CD8-positive, alpha-beta memory T cell (primary cell): Measurements from ENCODE around the gene MORC3. TPM values are rescaled to one million over a fixed set of nuclear protein-coding genes. Genes with fewer than 3 reads are reported as not detected.
"Not testable (repeated sequence)": the region's sequence is repeated elsewhere in the genome, so short reads cannot be mapped to it uniquely, and the experiment has no call there.

Source experiments
- CTCF ChIA-PET: fragments of 350-600 bp; sonication (Branson Sonifier 250); formaldehyde crosslinking; loops from one replicate; lab custom pipeline; 2021; ENCODE audit warnings: antibody characterized with exemption; lab: Charles Lee
- POLR2A ChIA-PET: fragments of 350-600 bp; sonication (Branson Sonifier 250); formaldehyde crosslinking; loops from one replicate; lab custom pipeline; 2021; ENCODE audit warnings: antibody characterized with exemption; lab: Charles Lee
- DNase-seq, 5 donors: peaks; one replicate each; pipeline versions ENCODE4 v3.0.0 to v3.0.0-alpha.2; 2020 to 2022; ENCODE audit warnings: mixed read lengths in 1 of 5
- H3K27ac ChIP-seq: one replicate; pipeline ENCODE4 v1.7.0; 2013; ENCODE audit warnings: low read depth, mild to moderate bottlenecking, low read length, moderate library complexity
- H3K27me3 ChIP-seq: 2 replicates; pipeline ENCODE4 v1.7.0; 2013; ENCODE audit warnings: low read length, mild to moderate bottlenecking; ENCODE audit not compliant: insufficient read depth, poor library complexity, severe bottlenecking
- H3K36me3 ChIP-seq: 2 replicates; pipeline ENCODE4 v1.7.0; 2013; ENCODE audit warnings: mild to moderate bottlenecking, low read length, moderate library complexity; ENCODE audit not compliant: insufficient read depth
- H3K4me1 ChIP-seq: 2 replicates; pipeline ENCODE4 v1.7.0; 2013; ENCODE audit warnings: mild to moderate bottlenecking, low read length, moderate library complexity; ENCODE audit not compliant: insufficient read depth
- H3K4me3 ChIP-seq: 2 replicates; pipeline ENCODE4 v1.7.0; 2013; ENCODE audit warnings: mild to moderate bottlenecking, low read length
- H3K9me3 ChIP-seq: 2 replicates; pipeline ENCODE4 v1.7.0; 2013; ENCODE audit warnings: mild to moderate bottlenecking, low read length
- H3K27ac Mint-ChIP-seq, 8 donors: one replicate each; pipeline ENCODE4 v1.8.0; 2020 to 2021; ENCODE audit warnings: mixed read lengths in 8 of 8, mild to moderate bottlenecking in 6 of 8, inconsistent platforms in 3 of 8, moderate library complexity in 3 of 8
- H3K27me3 Mint-ChIP-seq, 2 donors: one replicate each; pipeline ENCODE4 v1.8.0; 2020 to 2021; ENCODE audit warnings: mixed read lengths in 2 of 2, mild to moderate bottlenecking in 1 of 2, moderate library complexity in 1 of 2
- H3K36me3 Mint-ChIP-seq, 3 donors: one replicate each; pipeline ENCODE4 v1.8.0; 2020 to 2021; ENCODE audit warnings: mixed read lengths in 3 of 3, inconsistent platforms in 1 of 3, mild to moderate bottlenecking in 1 of 3
- H3K4me1 Mint-ChIP-seq, 3 donors: one replicate each; pipeline ENCODE4 v1.8.0; 2020 to 2021; ENCODE audit warnings: mixed read lengths in 3 of 3, inconsistent platforms in 1 of 3, mild to moderate bottlenecking in 1 of 3
- H3K4me3 Mint-ChIP-seq, 7 donors: one replicate each; pipeline ENCODE4 v1.8.0; 2020 to 2021; ENCODE audit warnings: mixed read lengths in 7 of 7, mild to moderate bottlenecking in 6 of 7, moderate library complexity in 4 of 7, inconsistent platforms in 2 of 7
- H3K9me3 Mint-ChIP-seq, 5 donors: one replicate each; pipeline ENCODE4 v1.8.0; 2020 to 2022; ENCODE audit warnings: mixed read lengths in 5 of 5, mild to moderate bottlenecking in 3 of 5, moderate library complexity in 2 of 5, inconsistent platforms in 1 of 5
- polyA plus RNA-seq: library from polyadenylated mRNA; unstranded; fragments of 300-500 nt; fragmentation: Illumina TruSeq; gene quantifications from one replicate; pipeline ENCODE4 v1.2.3, GENCODE V29; 2021
- total RNA-seq, 2 experiments: library from RNA; stranded (reverse); gene quantifications; one replicate each; pipeline ENCODE4 v1.2.3, GENCODE V29; 2021

Gene MORC3
- total and polyA plus RNA-seq, 3 experiments from 2014 or later = 19.6 to 32.2 (median 23.0) TPM

DNA sequence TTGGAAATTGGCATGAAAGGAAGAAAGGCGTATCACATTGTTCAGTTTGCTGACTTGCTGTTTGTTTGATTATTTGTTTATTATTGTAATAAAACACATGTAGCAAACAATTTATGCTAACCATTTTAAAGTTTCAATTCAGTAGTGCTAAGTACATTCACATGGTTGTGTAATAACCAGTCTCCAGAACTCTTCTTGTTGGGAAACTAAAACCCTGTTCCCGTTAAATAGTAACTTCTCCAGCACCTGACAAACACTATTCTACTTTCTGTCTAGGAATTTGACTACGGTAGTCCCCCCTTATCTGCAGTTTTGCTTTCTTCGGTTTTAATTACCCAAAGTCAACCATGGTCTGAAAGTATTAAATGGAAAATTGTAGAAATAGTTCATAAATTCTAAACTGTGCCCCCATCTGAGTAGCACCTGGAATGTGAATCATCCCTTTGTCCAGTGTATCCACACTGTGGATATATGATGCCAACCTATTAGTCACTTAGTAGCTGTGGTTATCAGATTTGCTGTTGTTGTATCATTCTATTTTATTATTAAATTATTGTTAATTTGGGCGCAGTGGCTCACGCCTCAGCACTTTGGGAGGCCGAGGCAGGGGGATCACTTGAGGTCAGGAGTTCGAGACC lies 5.5 kb downstream of the MORC3 start:
- Mint-ChIP-seq H3K4me1 (peaks cover 47 to 81% (median 56%) of the 10 kb centered on the region in 3 donors), H3K9me3 (no peaks in the 10 kb centered on the region), H3K27me3 (no peaks in the 10 kb centered on the region), H3K27ac (peak overlapping the region in 1 of 8 donors; percentile 61), H3K36me3 (peaks cover 0 to 55% (median 5%) of the 10 kb centered on the region in 3 donors), H3K4me3 (no peak overlapping the region)
- ChIA-PET POLR2A (no interaction called here), CTCF (no interaction called here)
- Histone ChIP-seq H3K9me3 (no peaks in the 10 kb centered on the region), H3K27me3 (no peaks in the 10 kb centered on the region), H3K36me3 (peaks cover 3% of the 10 kb centered on the region), H3K27ac (no peak overlapping the region), H3K4me1 (peaks cover 35% of the 10 kb centered on the region), H3K4me3 (no peak overlapping the region)
- no peak for DNase-seq

DNA sequence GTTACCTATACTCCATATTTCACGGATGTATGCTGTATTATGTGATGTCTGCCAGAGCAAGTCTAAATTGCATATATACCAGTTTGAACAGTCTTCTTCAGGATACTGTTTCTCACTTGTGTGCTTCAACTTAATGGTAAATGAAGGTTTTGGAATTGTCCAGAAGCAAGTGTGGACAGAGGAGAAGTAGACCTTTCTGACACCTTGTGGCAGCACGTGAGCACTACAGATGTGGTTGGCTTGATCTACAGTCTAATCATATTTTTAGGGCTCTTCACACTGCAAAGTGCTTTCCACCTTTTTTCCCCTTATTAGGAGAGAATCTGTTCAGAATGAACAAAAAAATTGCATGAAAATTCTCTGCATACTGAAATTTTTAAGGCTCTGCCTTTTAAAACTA lies 10.9 kb downstream of the MORC3 start:
- no peaks in the 10 kb centered on the region for H3K27me3 Mint-ChIP-seq
- POLR2A ChIA-PET = no interaction called here

DNA sequence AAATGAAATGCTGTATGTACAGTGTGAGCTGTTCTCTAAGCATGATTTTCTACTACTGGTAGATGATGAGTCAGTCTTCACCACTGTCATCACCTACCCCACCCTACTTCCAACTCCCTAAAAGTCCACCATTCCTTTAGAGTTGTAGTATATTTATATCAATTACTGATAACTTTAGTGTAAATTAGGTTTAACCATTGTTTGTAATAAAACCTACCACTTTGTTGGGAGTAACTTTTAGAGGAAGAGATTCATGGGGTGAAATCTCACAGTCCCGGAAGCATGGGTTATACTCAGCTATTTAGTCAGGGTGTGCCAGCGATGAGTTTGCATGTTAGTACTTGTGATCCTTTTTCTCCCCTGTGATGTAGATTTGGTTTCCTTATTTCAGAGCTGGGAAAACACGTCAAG lies 17.1 kb downstream of the MORC3 start:
- Mint-ChIP-seq H3K4me1 (peaks cover 22 to 35% (median 23%) of the 10 kb centered on the region in 3 donors), H3K36me3 (peaks cover 4 to 79% (median 19%) of the 10 kb centered on the region in 3 donors), H3K4me3 (no peak overlapping the region), H3K27me3 (no peaks in the 10 kb centered on the region), H3K9me3 (no peaks in the 10 kb centered on the region), H3K27ac (peak overlapping the region in 1 of 8 donors; percentile 1)
- POLR2A ChIA-PET = no interaction called here
- Histone ChIP-seq H3K4me3 (no peak overlapping the region), H3K4me1 (peaks cover 7% of the 10 kb centered on the region), H3K27me3 (no peaks in the 10 kb centered on the region), H3K9me3 (no peaks in the 10 kb centered on the region), H3K36me3 (peaks cover 46% of the 10 kb centered on the region), H3K27ac (no peak overlapping the region)
- CTCF ChIA-PET = interaction anchor here (1.6 kb wide), 1 partner anchor 12 kb away, joined by 4 read pairs; no protein-coding TSS in a partner anchor
- no peak for DNase-seq

More for the DNA sequence above, 10.9 kb downstream of the MORC3 start:
- CTCF ChIA-PET = interaction anchor here (0.9 to 4.7 kb wide), 8 partner anchors 9 to 193 kb away, joined by 3 to 26 read pairs (median 4); partner anchors contain the start of gene MORC3
- no peaks in the 10 kb centered on the region for H3K9me3 ChIP-seq
- no peak overlapping the region for H3K4me3 ChIP-seq
- peak overlapping the region in 1 of 7 donors; percentile 1 for H3K4me3 Mint-ChIP-seq
- H3K4me1 Mint-ChIP-seq = peaks cover 45 to 76% (median 50%) of the 10 kb centered on the region in 3 donors
- H3K4me1 ChIP-seq = peaks cover 42% of the 10 kb centered on the region
- peak overlapping the region in 7 of 8 donors; percentile 66 to 85 (median 73) for H3K27ac Mint-ChIP-seq
- H3K9me3 Mint-ChIP-seq = no peaks in the 10 kb centered on the region
- peaks cover 19% of the 10 kb centered on the region for H3K36me3 ChIP-seq
- peaks cover 4 to 49% (median 13%) of the 10 kb centered on the region in 3 donors for H3K36me3 Mint-ChIP-seq
- no peaks in the 10 kb centered on the region for H3K27me3 ChIP-seq
- H3K27ac ChIP-seq = no peak overlapping the region
- peak; percentile 19 to 63 (median 41) for DNase-seq

DNA sequence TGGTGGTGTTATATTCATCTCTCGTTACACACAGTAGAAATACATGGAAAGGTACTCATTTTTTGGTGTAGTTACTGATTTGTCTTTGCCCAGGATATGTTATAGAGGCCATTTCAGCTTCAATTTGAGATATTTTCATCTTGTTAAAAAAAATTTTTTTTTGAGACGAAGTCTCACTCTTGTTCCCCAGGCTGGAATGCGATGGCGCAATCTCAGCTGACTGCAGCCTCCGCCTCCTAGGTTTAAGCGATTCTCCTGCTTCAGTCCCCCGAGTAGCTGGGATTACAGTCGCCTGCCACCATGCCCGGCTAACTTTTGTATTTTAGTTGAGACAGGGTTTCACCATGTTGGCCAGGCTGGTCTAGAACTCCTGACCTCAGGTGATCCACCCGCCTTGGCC lies 19.0 kb downstream of the MORC3 start:
- Mint-ChIP-seq H3K27ac (peak overlapping the region in 1 of 8 donors; percentile 79), H3K9me3 (no peaks in the 10 kb centered on the region), H3K4me3 (no peak overlapping the region), H3K4me1 (peaks cover 10 to 20% (median 12%) of the 10 kb centered on the region in 3 donors), H3K36me3 (peaks cover 4 to 80% (median 16%) of the 10 kb centered on the region in 3 donors), H3K27me3 (no peaks in the 10 kb centered on the region)
- Histone ChIP-seq H3K4me1 (no peaks in the 10 kb centered on the region), H3K36me3 (peaks cover 54% of the 10 kb centered on the region), H3K27me3 (no peaks in the 10 kb centered on the region), H3K9me3 (no peaks in the 10 kb centered on the region), H3K4me3 (no peak overlapping the region), H3K27ac (no peak overlapping the region)
- ChIA-PET CTCF (no interaction called here), POLR2A (no interaction called here)
- no peak for DNase-seq

DNA sequence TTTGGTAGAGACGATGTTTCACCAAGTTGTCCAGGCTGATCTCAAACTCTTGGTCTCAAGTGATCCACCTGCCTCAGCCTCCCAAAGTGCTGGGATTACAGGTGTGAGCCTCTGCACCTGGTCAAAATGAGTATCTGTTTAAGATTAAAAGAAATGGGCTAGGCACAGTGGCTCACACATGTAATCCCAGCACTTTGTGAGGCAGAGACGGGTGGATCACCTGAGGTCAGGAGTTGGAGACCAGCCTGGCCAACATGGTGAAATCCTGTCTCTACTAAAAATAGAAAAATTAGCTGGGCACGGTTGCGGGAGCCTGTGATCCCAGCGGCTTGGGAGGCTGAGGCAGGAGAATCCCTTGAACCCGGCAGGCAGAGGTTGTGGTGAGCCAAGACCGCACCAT lies 22.6 kb downstream of the MORC3 start:
- H3K4me3 ChIP-seq, POLR2A ChIA-PET, H3K9me3 ChIP-seq, H3K27me3 ChIP-seq, H3K4me1 Mint-ChIP-seq, H3K27ac ChIP-seq, H3K4me3 Mint-ChIP-seq, CTCF ChIA-PET, DNase-seq, H3K27ac Mint-ChIP-seq, H3K9me3 Mint-ChIP-seq, H3K4me1 ChIP-seq, H3K27me3 Mint-ChIP-seq: not testable (repeated sequence)
- H3K36me3 ChIP-seq = peaks cover 60% of the 10 kb centered on the region
- H3K36me3 Mint-ChIP-seq = peaks cover 0 to 84% (median 13%) of the 10 kb centered on the region in 3 donors

DNA sequence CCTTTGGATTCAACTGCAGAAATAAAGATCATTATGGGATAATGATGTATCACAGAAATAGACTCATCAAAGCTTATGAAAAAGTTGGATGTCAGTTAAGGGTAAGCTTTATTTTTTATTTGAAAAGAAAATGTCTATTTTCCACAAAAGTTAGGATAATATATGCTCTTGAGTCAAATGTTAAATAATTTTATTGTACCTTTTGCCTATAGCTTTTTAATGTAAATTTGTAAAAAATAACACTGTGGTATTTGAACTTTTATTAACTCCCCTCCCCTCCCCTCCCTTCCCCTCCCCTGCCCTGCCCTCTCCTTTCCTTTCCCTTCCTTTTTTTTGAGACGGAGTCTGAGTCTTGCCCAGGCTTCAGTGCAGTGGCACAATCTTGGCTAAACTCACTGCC lies 24.9 kb downstream of the MORC3 start:
- peaks cover 0 to 76% (median 14%) of the 10 kb centered on the region in 3 donors for H3K36me3 Mint-ChIP-seq
- Histone ChIP-seq H3K4me1 (no peaks in the 10 kb centered on the region), H3K27me3 (no peaks in the 10 kb centered on the region), H3K27ac (no peak overlapping the region), H3K4me3 (no peak overlapping the region), H3K36me3 (peaks cover 58% of the 10 kb centered on the region), H3K9me3 (no peaks in the 10 kb centered on the region)
- no peak overlapping the region for H3K4me3 Mint-ChIP-seq
- peak overlapping the region in 2 of 8 donors; percentile 43 to 64 for H3K27ac Mint-ChIP-seq
- POLR2A ChIA-PET = no interaction called here
- H3K4me1 Mint-ChIP-seq = peaks cover 0 to 3% (median 0%) of the 10 kb centered on the region in 3 donors
- CTCF ChIA-PET = no interaction called here
- H3K27me3 Mint-ChIP-seq = no peaks in the 10 kb centered on the region
- no peaks in the 10 kb centered on the region for H3K9me3 Mint-ChIP-seq
- DNase-seq = no peak

DNA sequence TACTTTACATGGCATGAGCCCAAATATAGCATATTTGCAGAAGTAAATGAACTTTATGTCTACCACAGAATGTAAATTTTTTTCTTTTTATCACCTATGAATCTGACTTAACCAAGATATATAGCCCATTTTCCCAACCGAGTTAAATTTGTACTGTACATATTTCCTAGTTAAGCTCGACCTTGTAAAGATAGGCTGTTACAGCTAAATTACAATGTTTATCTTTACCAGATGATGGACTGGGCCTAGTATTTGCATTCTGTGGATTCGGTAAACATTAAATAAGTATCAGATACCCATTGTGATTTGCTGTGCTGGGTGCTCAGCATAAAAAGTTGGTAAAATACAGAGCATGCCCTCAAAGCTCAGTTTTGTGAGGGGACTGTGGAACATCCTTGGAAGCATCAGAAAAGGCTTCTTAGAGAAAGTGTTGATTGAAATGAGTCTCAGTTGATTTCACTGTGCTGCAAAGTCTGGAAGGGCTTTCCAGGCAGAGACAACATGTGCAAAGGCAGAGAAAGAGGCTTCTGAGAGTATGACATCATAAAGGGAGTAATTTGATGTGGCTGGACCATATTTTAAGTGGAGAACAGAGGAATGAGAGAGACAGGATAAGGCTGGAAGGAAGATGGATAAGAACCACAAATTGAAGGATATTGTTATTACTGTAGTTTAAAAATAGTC lies 27.4 kb downstream of the MORC3 start:
- peaks cover 4 to 77% (median 18%) of the 10 kb centered on the region in 3 donors for H3K36me3 Mint-ChIP-seq
- CTCF ChIA-PET = interaction anchor here (1.1 kb wide), 1 partner anchor 16 kb away, joined by 3 read pairs; no protein-coding TSS in a partner anchor
- H3K27me3 Mint-ChIP-seq = no peaks in the 10 kb centered on the region
- peaks cover 5 to 9% (median 6%) of the 10 kb centered on the region in 3 donors for H3K4me1 Mint-ChIP-seq
- no peak for DNase-seq
- POLR2A ChIA-PET = no interaction called here
- Histone ChIP-seq H3K4me3 (no peak overlapping the region), H3K27ac (no peak overlapping the region), H3K4me1 (no peaks in the 10 kb centered on the region), H3K27me3 (no peaks in the 10 kb centered on the region), H3K9me3 (no peaks in the 10 kb centered on the region), H3K36me3 (peaks cover 47% of the 10 kb centered on the region)
- H3K4me3 Mint-ChIP-seq = no peak overlapping the region
- H3K27ac Mint-ChIP-seq = peak overlapping the region in 5 of 8 donors; percentile 1 to 30 (median 12)
- H3K9me3 Mint-ChIP-seq = no peaks in the 10 kb centered on the region

DNA sequence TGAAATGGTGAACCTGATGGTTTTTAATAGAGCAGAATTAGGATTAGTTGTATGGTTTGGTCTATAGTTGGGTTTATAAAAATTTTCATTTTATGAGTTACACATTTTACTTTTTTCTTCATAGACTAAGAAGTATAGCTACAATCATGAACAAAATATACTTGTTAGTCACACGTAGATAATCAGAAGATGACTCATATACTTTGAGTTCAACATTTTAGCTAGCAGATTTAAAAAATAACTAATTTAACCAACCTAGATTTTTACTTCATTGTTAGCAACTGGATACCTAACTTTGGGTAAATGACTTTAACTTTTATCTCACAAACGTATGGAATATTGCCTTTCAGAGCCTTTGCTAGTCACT lies 27.9 kb downstream of the MORC3 start:
- Histone ChIP-seq H3K9me3 (no peaks in the 10 kb centered on the region), H3K36me3 (peaks cover 46% of the 10 kb centered on the region), H3K27me3 (no peaks in the 10 kb centered on the region), H3K4me1 (no peaks in the 10 kb centered on the region), H3K4me3 (no peak overlapping the region), H3K27ac (no peak overlapping the region)
- Mint-ChIP-seq H3K27ac (peak overlapping the region in 6 of 8 donors; percentile 1 to 30 (median 9)), H3K4me1 (peaks cover 5 to 9% (median 9%) of the 10 kb centered on the region in 3 donors), H3K9me3 (no peaks in the 10 kb centered on the region), H3K4me3 (no peak overlapping the region), H3K36me3 (peaks cover 7 to 81% (median 20%) of the 10 kb centered on the region in 3 donors), H3K27me3 (no peaks in the 10 kb centered on the region)
- ChIA-PET CTCF (interaction anchor here (1.1 kb wide), 1 partner anchor 17 kb away, joined by 3 read pairs; no protein-coding TSS in a partner anchor), POLR2A (no interaction called here)
- no peak for DNase-seq
